IMR-90 (cell line): ENCODE results near the gene EREG. TPM values are rescaled to one million over a fixed set of nuclear protein-coding genes. Genes with fewer than 3 reads are reported as not detected.
"Not testable (repeated sequence)": the region's sequence is repeated elsewhere in the genome, so short reads cannot be mapped to it uniquely, and the experiment has no call there.

ENCODE experiments used
- ATAC-seq: fragments of 200-7000 bp; cut with Tn5 transposase; 2 replicates; pipeline ENCODE4 v1.9.1; 2020; ENCODE audit warnings: low read depth, mild to moderate bottlenecking, moderate library complexity
- BruUV-seq: library from RNA; stranded (reverse); fragments of 400-500 nt; replicated peaks from 2 replicates; lab custom pipeline; 2021; lab: Mats Ljungman, UMichigan
- CTCF ChIA-PET: fragments of 300-600 bp; formaldehyde crosslinking; extraction: SDS; loops from one replicate; lab custom pipeline; 2021; ENCODE audit warnings: antibody characterized with exemption; lab: Yijun Ruan, JAX
- POLR2A ChIA-PET: fragments of 300-600 bp; sonication (Branson Sonifier 250); formaldehyde crosslinking; loops from one replicate; lab custom pipeline; 2022; ENCODE audit warnings: antibody characterized with exemption; ENCODE audit not compliant: unreplicated experiment; lab: Charles Lee
- DNase-seq: peaks from one replicate; pipeline ENCODE4 v3.0.0; 2013
- H2AFZ ChIP-seq: replicated peaks from 2 replicates; pipeline ENCODE3; 2013; ENCODE audit warnings: low read length, mild to moderate bottlenecking; ENCODE audit not compliant: poor library complexity
- H2AK5ac ChIP-seq: 2 replicates; pipeline ENCODE4 v1.6.1; 2013; ENCODE audit warnings: low read depth, low read length, inconsistent platforms
- H2AK9ac ChIP-seq: replicated peaks from 2 replicates; pipeline ENCODE3; 2013; ENCODE audit warnings: mild to moderate bottlenecking, low read depth, low read length, moderate library complexity; ENCODE audit not compliant: poor library complexity
- H2BK120ac ChIP-seq: 2 replicates; pipeline ENCODE4 v1.6.1; 2013; ENCODE audit warnings: low read depth, low read length, inconsistent platforms
- H2BK15ac ChIP-seq: 3 replicates; pipeline ENCODE4 v1.6.1; 2013; ENCODE audit warnings: low read depth, low read length, inconsistent platforms
- H2BK20ac ChIP-seq: 2 replicates; pipeline ENCODE4 v1.6.1; 2013; ENCODE audit warnings: low read depth, mild to moderate bottlenecking, inconsistent platforms, low read length, moderate library complexity
- H2BK5ac ChIP-seq: 2 replicates; pipeline ENCODE4 v1.6.1; 2013; ENCODE audit warnings: mild to moderate bottlenecking, low read depth, low read length, inconsistent platforms; ENCODE audit not compliant: poor library complexity, severe bottlenecking
- H3K14ac ChIP-seq: replicated peaks from 2 replicates; pipeline ENCODE4 v1.6.1; 2013; ENCODE audit warnings: low read depth, low read length, inconsistent platforms
- H3K18ac ChIP-seq: 2 replicates; pipeline ENCODE4 v1.6.1; 2013; ENCODE audit warnings: low read depth, low read length, control low read depth
- H3K23ac ChIP-seq: 2 replicates; pipeline ENCODE4 v1.6.1; 2013; ENCODE audit warnings: low read depth, low read length, inconsistent platforms
- H3K27ac ChIP-seq: 2 replicates; pipeline ENCODE4 v1.5.1; 2013; ENCODE audit warnings: mild to moderate bottlenecking, control low read depth, low read length; ENCODE audit not compliant: insufficient read depth
- H3K27me3 ChIP-seq: 2 replicates; pipeline ENCODE4 v1.6.1; 2013; ENCODE audit warnings: low read length; ENCODE audit not compliant: control insufficient read depth, insufficient read depth
- H3K36me3 ChIP-seq: 2 replicates; pipeline ENCODE4 v1.6.1; 2013; ENCODE audit warnings: low read length, mixed read lengths; ENCODE audit not compliant: control insufficient read depth, insufficient read depth
- H3K4ac ChIP-seq: 2 replicates; pipeline ENCODE4 v1.6.1; 2013; ENCODE audit warnings: low read depth, low read length, inconsistent platforms
- H3K4me1 ChIP-seq: 2 replicates; pipeline ENCODE4 v1.6.1; 2013; ENCODE audit warnings: low read length, mixed read lengths; ENCODE audit not compliant: control insufficient read depth, insufficient read depth
- H3K4me2 ChIP-seq: 2 replicates; pipeline ENCODE4 v1.6.1; 2013; ENCODE audit warnings: low read depth, mild to moderate bottlenecking, control low read depth, low read length, moderate library complexity
- H3K4me3 ChIP-seq: 2 replicates; pipeline ENCODE4 v1.5.1; 2013; ENCODE audit warnings: low read depth, mild to moderate bottlenecking, control low read depth, low read length, moderate library complexity; ENCODE audit not compliant: insufficient read depth
- H3K56ac ChIP-seq: 2 replicates; pipeline ENCODE4 v1.6.1; 2013; ENCODE audit warnings: low read length, inconsistent platforms; ENCODE audit not compliant: insufficient read depth; ENCODE audit errors: extremely low read depth
- H3K79me1 ChIP-seq, 2 experiments: 2 replicates each; pipeline ENCODE4 v1.6.1; 2013; ENCODE audit warnings: low read length in 2 of 2, inconsistent platforms in 1 of 2, low read depth in 1 of 2
- H3K9ac ChIP-seq: 2 replicates; pipeline ENCODE4 v1.6.1; 2013; ENCODE audit warnings: low read depth, low read length, control low read depth
- H3K9me1 ChIP-seq: 2 replicates; pipeline ENCODE4 v1.6.1; 2013; ENCODE audit warnings: low read length, inconsistent platforms; ENCODE audit not compliant: insufficient read depth
- H3K9me3 ChIP-seq: 2 replicates; pipeline ENCODE4 v1.6.1; 2013; ENCODE audit warnings: low read length; ENCODE audit not compliant: control insufficient read depth, insufficient read depth
- H4K20me1 ChIP-seq: 2 replicates; pipeline ENCODE4 v1.6.1; 2013; ENCODE audit warnings: low read length, inconsistent platforms; ENCODE audit not compliant: insufficient read depth
- H4K5ac ChIP-seq: 2 replicates; pipeline ENCODE4 v1.6.1; 2013; ENCODE audit warnings: mild to moderate bottlenecking, low read depth, low read length, control low read depth
- H4K8ac ChIP-seq, 2 experiments: 2 replicates each; pipeline ENCODE4 v1.6.1; 2013; ENCODE audit warnings: low read depth in 2 of 2, low read length in 2 of 2, control low read depth in 1 of 2, inconsistent platforms in 1 of 2
- H4K91ac ChIP-seq: 2 replicates; pipeline ENCODE4 v1.6.1; 2013; ENCODE audit warnings: low read depth, low read length, inconsistent platforms; ENCODE audit not compliant: insufficient read depth
- dilution Hi-C: fragments of 300-500 bp; cut with HindIII; formaldehyde crosslinking; loops from one replicate; pipeline ENCODE4 v1.14.3; 2018; ENCODE audit warnings: low sequenced_read_pairs; ENCODE audit not compliant: unreplicated experiment
- in situ Hi-C: fragments of 300-500 bp; cut with MboI; formaldehyde crosslinking; loops from 3 replicates; pipeline ENCODE4 v1.14.3; 2019; ENCODE audit warnings: low sequenced_read_pairs, inconsistent platforms, mixed read lengths
- intact Hi-C: fragments of 100-400 bp; cut with micrococcal nuclease; formaldehyde crosslinking; loops from 2 replicates; pipeline ENCODE4 v1.10.0; 2022
- polyA plus RNA-seq, 3 experiments: library from polyadenylated mRNA; depleted of rRNA; stranded (reverse); fragments of >200 nt; gene quantifications; 2 replicates each; pipeline ENCODE4 v1.2.3, GENCODE V29; 2012; ENCODE audit warnings: low replicate concordance in 1 of 3
- total RNA-seq: library from RNA; depleted of rRNA; stranded (reverse); fragments of >200 nt; gene quantifications from 2 replicates; pipeline ENCODE4 v1.2.3, GENCODE V29; 2012

The EREG gene
- total and polyA plus RNA-seq, 2 of the 4 experiments (the other 2 are of a cell fraction): 0.26 to 0.36 TPM

DNA sequence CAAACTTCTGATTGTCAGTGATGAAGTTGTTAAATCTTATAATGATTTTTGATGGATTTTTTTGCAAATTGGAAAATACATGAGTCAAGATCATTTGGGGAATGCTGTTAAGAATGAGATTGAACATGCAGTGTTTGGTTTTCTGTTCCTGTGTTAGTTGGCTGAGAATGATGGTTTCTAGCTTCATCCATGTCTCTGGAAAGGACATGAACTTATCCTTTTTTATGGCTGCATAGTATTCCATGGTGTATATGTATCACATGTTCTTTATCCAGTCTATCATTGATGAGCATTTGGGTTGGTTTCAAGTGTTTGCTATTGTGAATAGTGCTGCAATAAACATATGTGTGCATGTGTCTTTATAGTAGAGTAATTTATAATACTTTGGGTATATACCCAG is 24.5 kb upstream of the EREG start:
- H3K9me1 ChIP-seq, H3K4me3 ChIP-seq, H3K27me3 ChIP-seq, CTCF ChIA-PET, H3K18ac ChIP-seq, dilution Hi-C loops, H3K4me2 ChIP-seq, H4K91ac ChIP-seq, intact Hi-C loops, DNase-seq, H4K5ac ChIP-seq, H2AFZ ChIP-seq, H4K20me1 ChIP-seq, H3K14ac ChIP-seq, H2AK9ac ChIP-seq, H3K4ac ChIP-seq, H2BK120ac ChIP-seq, BruUV-seq, H3K56ac ChIP-seq, H2BK15ac ChIP-seq, H3K9ac ChIP-seq, H2BK20ac ChIP-seq, H3K9me3 ChIP-seq, H4K8ac ChIP-seq, H3K23ac ChIP-seq, H2BK5ac ChIP-seq, POLR2A ChIA-PET, H3K27ac ChIP-seq, H2AK5ac ChIP-seq, H3K79me1 ChIP-seq, H3K4me1 ChIP-seq, H3K36me3 ChIP-seq, ATAC-seq: not testable (repeated sequence)
- in situ Hi-C loops: loop anchor here (25.0 kb wide), 1 partner anchor 1147 kb away; no protein-coding TSS in a partner anchor
